ENCODE results near the gene ETV3. TPM values are rescaled to one million over a fixed set of nuclear protein-coding genes. Genes with fewer than 3 reads are reported as not detected.

ETV3 gene
- total RNA-seq, 2 experiments from 2014 or later, result 30.9 to 32.4 TPM

- peaks cover 23% of the 10 kb centered on the region for H3K4me1 Mint-ChIP-seq (ENCODE audit: low read depth)
- ChIA-PET POLR2A (no interaction called here), CTCF (interaction anchor here (1.5 to 3.7 kb wide), 3 partner anchors 10 to 57 kb away, joined by 3 to 27 read pairs (median 11); no protein-coding TSS in a partner anchor)
- H3K4me3 Mint-ChIP-seq, result no peak overlapping the region
- no peak overlapping the region for H3K27ac Mint-ChIP-seq
- DNase-seq, result no peak
- no peaks in the 10 kb centered on the region for H3K36me3 Mint-ChIP-seq
- H3K9me3 Mint-ChIP-seq, result no peaks in the 10 kb centered on the region
- no peaks in the 10 kb centered on the region for H3K27me3 Mint-ChIP-seq
- intact Hi-C loops (cut with micrococcal nuclease), result no loop called here
Measured at GRCh38 chr1:157147037-157147436, 8.8 kb upstream of the ETV3 start.

- ChIA-PET POLR2A (no interaction called here), CTCF (interaction anchor here (1.0 to 3.7 kb wide), 4 partner anchors 9 to 56 kb away, joined by 3 to 27 read pairs (median 4); no protein-coding TSS in a partner anchor)
- Mint-ChIP-seq H3K36me3 (no peaks in the 10 kb centered on the region), H3K9me3 (no peaks in the 10 kb centered on the region), H3K4me3 (no peak overlapping the region), H3K27ac (no peak overlapping the region), H3K4me1 (ENCODE audit: low read depth) (peaks cover 27% of the 10 kb centered on the region), H3K27me3 (no peaks in the 10 kb centered on the region)
- no peak for DNase-seq
- intact Hi-C loops (cut with micrococcal nuclease), result no loop called here
Measured at GRCh38 chr1:157146244-157146643, 8.0 kb upstream of the ETV3 start.

GRCh38 chr1:157145076-157145475 lies 6.9 kb upstream of the ETV3 start:
- intact Hi-C loops (cut with micrococcal nuclease), result no loop called here
- Mint-ChIP-seq H3K27ac (no peak overlapping the region), H3K27me3 (no peaks in the 10 kb centered on the region), H3K9me3 (no peaks in the 10 kb centered on the region), H3K4me3 (no peak overlapping the region), H3K4me1 (ENCODE audit: low read depth) (peaks cover 28% of the 10 kb centered on the region), H3K36me3 (no peaks in the 10 kb centered on the region)
- DNase-seq, result no peak
- ChIA-PET POLR2A (no interaction called here), CTCF (no interaction called here)

- Mint-ChIP-seq H3K36me3 (no peaks in the 10 kb centered on the region), H3K4me1 (ENCODE audit: low read depth) (peaks cover 33% of the 10 kb centered on the region), H3K9me3 (no peaks in the 10 kb centered on the region), H3K4me3 (no peak overlapping the region), H3K27ac (no peak overlapping the region), H3K27me3 (no peaks in the 10 kb centered on the region)
- ChIA-PET CTCF (interaction anchor here (0.6 kb wide), 1 partner anchor 55 kb away, joined by 3 read pairs; no protein-coding TSS in a partner anchor), POLR2A (no interaction called here)
- intact Hi-C loops (cut with micrococcal nuclease), result loop anchor here (5.0 kb wide), 2 partner anchors 37 to 327 kb away; partner anchors contain the start of gene SH2D2A
- DNase-seq, result no peak
Measured at GRCh38 chr1:157144509-157144908, 6.3 kb upstream of the ETV3 start.

GRCh38 chr1:157142765-157143423 lies 4.7 kb upstream of the ETV3 start:
- no peak for DNase-seq
- ChIA-PET POLR2A (no interaction called here), CTCF (interaction anchor here (1.6 to 5.3 kb wide), 2 partner anchors 12 to 53 kb away, joined by 9 to 41 read pairs; no protein-coding TSS in a partner anchor)
- Mint-ChIP-seq H3K4me1 (ENCODE audit: low read depth) (peaks cover 39% of the 10 kb centered on the region), H3K27me3 (no peaks in the 10 kb centered on the region), H3K27ac (peak overlapping the region; percentile 28), H3K4me3 (no peak overlapping the region), H3K9me3 (no peaks in the 10 kb centered on the region), H3K36me3 (no peaks in the 10 kb centered on the region)
- intact Hi-C loops (cut with micrococcal nuclease), result loop anchor here (5.0 kb wide), 2 partner anchors 36 to 326 kb away; partner anchors contain the start of gene SH2D2A

- CTCF ChIA-PET, result interaction anchor here (1.6 to 5.3 kb wide), 2 partner anchors 13 to 52 kb away, joined by 9 to 41 read pairs; no protein-coding TSS in a partner anchor
- H3K9me3 Mint-ChIP-seq, result no peaks in the 10 kb centered on the region
Measured at GRCh38 chr1:157142201-157142600, 4.0 kb upstream of the ETV3 start.

GRCh38 chr1:157141212-157141855 lies 3.1 kb upstream of the ETV3 start:
- Mint-ChIP-seq H3K27ac (peak overlapping the region; percentile 6), H3K4me3 (no peak overlapping the region), H3K4me1 (ENCODE audit: low read depth) (peaks cover 44% of the 10 kb centered on the region), H3K27me3 (no peaks in the 10 kb centered on the region), H3K9me3 (no peaks in the 10 kb centered on the region), H3K36me3 (peaks cover 5% of the 10 kb centered on the region)
- intact Hi-C loops (cut with micrococcal nuclease), result loop anchor here (5.0 kb wide), 2 partner anchors 34 to 324 kb away; partner anchors contain the start of gene SH2D2A
- CTCF ChIA-PET, result interaction anchor here (1.6 to 5.3 kb wide), 2 partner anchors 14 to 51 kb away, joined by 9 to 41 read pairs; no protein-coding TSS in a partner anchor
- POLR2A ChIA-PET, result no interaction called here
- no peak for DNase-seq

More at GRCh38 chr1:157142201-157142600, 4.0 kb upstream of the ETV3 start:
- Mint-ChIP-seq H3K27me3 (no peaks in the 10 kb centered on the region), H3K27ac (no peak overlapping the region), H3K4me1 (ENCODE audit: low read depth) (peaks cover 40% of the 10 kb centered on the region), H3K4me3 (no peak overlapping the region), H3K36me3 (peaks cover 5% of the 10 kb centered on the region)
- no peak for DNase-seq
- POLR2A ChIA-PET, result no interaction called here
- intact Hi-C loops (cut with micrococcal nuclease), result loop anchor here (5.0 kb wide), 2 partner anchors 35 to 325 kb away; partner anchors contain the start of gene SH2D2A

GRCh38 chr1:157140063-157140588 lies 1.9 kb upstream of the ETV3 start:
- Mint-ChIP-seq H3K27ac (peak overlapping the region; percentile 85), H3K36me3 (peaks cover 14% of the 10 kb centered on the region), H3K4me1 (ENCODE audit: low read depth) (peaks cover 56% of the 10 kb centered on the region), H3K9me3 (no peaks in the 10 kb centered on the region), H3K27me3 (no peaks in the 10 kb centered on the region), H3K4me3 (peak overlapping the region; percentile 78)
- ChIA-PET POLR2A (no interaction called here), CTCF (interaction anchor here (1.3 to 9.5 kb wide), 3 partner anchors 15 to 66 kb away, joined by 5 to 92 read pairs (median 41); no protein-coding TSS in a partner anchor)
- intact Hi-C loops (cut with micrococcal nuclease), result loop anchor here (5.0 kb wide), 2 partner anchors 33 to 323 kb away; partner anchors contain the start of gene SH2D2A
- peak; percentile 43 for DNase-seq

- H3K36me3 Mint-ChIP-seq, result peaks cover 23% of the 10 kb centered on the region
- peaks cover 65% of the 10 kb centered on the region for H3K4me1 Mint-ChIP-seq (ENCODE audit: low read depth)
- peak overlapping the region; percentile 78 for H3K4me3 Mint-ChIP-seq
- no peaks in the 10 kb centered on the region for H3K9me3 Mint-ChIP-seq
- H3K27me3 Mint-ChIP-seq, result no peaks in the 10 kb centered on the region
- CTCF ChIA-PET, result interaction anchor here (0.5 to 9.5 kb wide), 4 partner anchors 12 to 65 kb away, joined by 3 to 92 read pairs (median 23); no protein-coding TSS in a partner anchor
- intact Hi-C loops (cut with micrococcal nuclease), result loop anchor here (2.0 kb wide), 2 partner anchors 14 to 410 kb away; partner anchors contain the start of genes ISG20L2 and METTL25B
- no peak for DNase-seq
- H3K27ac Mint-ChIP-seq, result peak overlapping the region; percentile 85
- POLR2A ChIA-PET, result interaction anchor here (0.9 to 1.6 kb wide), 2 partner anchors 13 to 16 kb away, joined by 3 to 6 read pairs; no protein-coding TSS in a partner anchor
Measured at GRCh38 chr1:157139052-157139715, 989 bp upstream of the ETV3 start.

- H3K27ac Mint-ChIP-seq, result peak overlapping the region; percentile 88
- peak overlapping the region; percentile 98 for H3K4me3 Mint-ChIP-seq
- peaks cover 79% of the 10 kb centered on the region for H3K4me1 Mint-ChIP-seq (ENCODE audit: low read depth)
- peak; percentile 27 for DNase-seq
- intact Hi-C loops (cut with micrococcal nuclease), result loop anchor here (2.0 kb wide), 2 partner anchors 15 to 409 kb away; partner anchors contain the start of genes ISG20L2 and METTL25B
- peaks cover 38% of the 10 kb centered on the region for H3K36me3 Mint-ChIP-seq
- ChIA-PET POLR2A (interaction anchor here (1.0 to 1.1 kb wide), 2 partner anchors 14 to 19 kb away, joined by 3 read pairs; no protein-coding TSS in a partner anchor), CTCF (interaction anchor here (5.3 to 9.5 kb wide), 2 partner anchors 17 to 48 kb away, joined by 41 to 92 read pairs; no protein-coding TSS in a partner anchor)
- no peaks in the 10 kb centered on the region for H3K9me3 Mint-ChIP-seq
- H3K27me3 Mint-ChIP-seq, result no peaks in the 10 kb centered on the region
Measured at GRCh38 chr1:157137408-157138219, 581 bp downstream of the ETV3 start.
